A673 (cell line): Measurements from ENCODE around the gene LDLRAP1. TPM values are rescaled to one million over a fixed set of nuclear protein-coding genes. Genes with fewer than 3 reads are reported as not detected.

ENCODE experiments used
- BruUV-seq: library from RNA; stranded (reverse); fragments of 400-500 nt; replicated peaks from 2 replicates; lab custom pipeline; 2021; lab: Mats Ljungman, UMichigan
- CTCF ChIA-PET: fragments of 300-600 bp; sonication (Branson Sonifier 250); formaldehyde crosslinking; loops from one replicate; lab custom pipeline; 2022; ENCODE audit warnings: antibody characterized with exemption; lab: Charles Lee
- POLR2A ChIA-PET: fragments of 300-600 bp; sonication (Branson Sonifier 250); formaldehyde crosslinking; loops from one replicate; lab custom pipeline; 2022; ENCODE audit warnings: antibody characterized with exemption; ENCODE audit not compliant: low non-redundant PET; lab: Charles Lee
- DNase-seq: peaks from one replicate; pipeline ENCODE4 v3.0.0-alpha.2; 2015; ENCODE audit warnings: low spot score
- H3K27ac ChIP-seq: fragments of 200-600 bp; sonication (generic); 2 replicates; pipeline ENCODE4 v1.5.1; 2016; ENCODE audit warnings: mixed run types, low read depth, mild to moderate bottlenecking, mixed read lengths, antibody characterized with exemption, low read length; ENCODE audit not compliant: poor library complexity, severe bottlenecking
- H3K27me3 ChIP-seq: fragments of 200-600 bp; sonication (generic); replicated peaks from 2 replicates; pipeline ENCODE4 v1.6.1; 2017; ENCODE audit warnings: mixed run types, low read depth, mild to moderate bottlenecking, mixed read lengths, antibody characterized with exemption, low read length; ENCODE audit not compliant: insufficient read depth, poor library complexity
- H3K36me3 ChIP-seq: fragments of 200-600 bp; sonication (generic); 2 replicates; pipeline ENCODE4 v1.6.1; 2016; ENCODE audit warnings: mixed run types, mild to moderate bottlenecking, mixed read lengths, antibody characterized with exemption, low read length; ENCODE audit not compliant: insufficient read depth, poor library complexity, severe bottlenecking
- H3K4me1 ChIP-seq: fragments of 200-600 bp; sonication (generic); 2 replicates; pipeline ENCODE4 v1.6.1; 2017; ENCODE audit warnings: mixed run types, mild to moderate bottlenecking, mixed read lengths, antibody characterized with exemption, low read length; ENCODE audit not compliant: insufficient read depth, poor library complexity, severe bottlenecking
- H3K4me3 ChIP-seq: fragments of 200-600 bp; sonication (generic); 2 replicates; pipeline ENCODE4 v1.5.1; 2016; ENCODE audit warnings: low read depth, mixed run types, mild to moderate bottlenecking, mixed read lengths, low read length; ENCODE audit not compliant: poor library complexity, severe bottlenecking
- H3K9me3 ChIP-seq: fragments of 200-600 bp; sonication (generic); 2 replicates; pipeline ENCODE4 v1.6.1; 2016; ENCODE audit warnings: mixed run types, low read depth, mild to moderate bottlenecking, mixed read lengths, antibody characterized with exemption, low read length; ENCODE audit not compliant: poor library complexity, severe bottlenecking
- CTCF ChIP-seq: fragments of 300-800, 200-600 bp; sonication (generic); conservative IDR thresholded peaks from 2 replicates; pipeline ENCODE4 v1.5.1; 2017; ENCODE audit warnings: low read depth, mild to moderate bottlenecking, antibody characterized with exemption, low read length, moderate library complexity, mixed read lengths
- EZH2 ChIP-seq: fragments of 200-600 bp; sonication (generic); IDR thresholded peaks from 2 replicates; pipeline ENCODE4 v1.6.1; 2017; ENCODE audit warnings: borderline replicate concordance, low read depth, mild to moderate bottlenecking, mixed read lengths, antibody characterized with exemption, low read length; ENCODE audit not compliant: poor library complexity, severe bottlenecking
- intact Hi-C: fragments of 100-400 bp; cut with micrococcal nuclease; formaldehyde crosslinking; loops from one replicate; pipeline ENCODE4 v1.10.0; 2022; ENCODE audit not compliant: unreplicated experiment
- total RNA-seq: library from RNA; stranded (reverse); gene quantifications from 2 replicates; pipeline ENCODE4 v1.2.3, GENCODE V29; 2021

LDLRAP1 gene
- total RNA-seq, 1 experiment from 2014 or later: 5.5 TPM

GRCh38 chr1:25530186-25531081, 13.0 kb upstream of the LDLRAP1 start:
- DNase-seq: no peak
- ChIA-PET POLR2A (no interaction called here), CTCF (no interaction called here)
- Histone ChIP-seq H3K4me3 (no peak overlapping the region), H3K27me3 (no peaks in the 10 kb centered on the region), H3K27ac (no peak overlapping the region), H3K4me1 (no peaks in the 10 kb centered on the region), H3K36me3 (no peaks in the 10 kb centered on the region), H3K9me3 (no peaks in the 10 kb centered on the region)
- intact Hi-C loops: no loop called here
- TF ChIP-seq CTCF (no peak), EZH2 (no peak)
- BruUV-seq: no TSS peak

GRCh38 chr1:25531082-25531461, 12.3 kb upstream of the LDLRAP1 start:
- no peaks in the 10 kb centered on the region for H3K27me3 ChIP-seq
- H3K4me3 ChIP-seq: no peak overlapping the region
- ChIA-PET CTCF (no interaction called here), POLR2A (no interaction called here)
- no peaks in the 10 kb centered on the region for H3K4me1 ChIP-seq
- H3K36me3 ChIP-seq: no peaks in the 10 kb centered on the region
- H3K27ac ChIP-seq: no peak overlapping the region
- H3K9me3 ChIP-seq: no peaks in the 10 kb centered on the region
- no TSS peak for BruUV-seq
- no peak for DNase-seq
- intact Hi-C loops: no loop called here
- TF ChIP-seq CTCF: no peak
- no peak for TF ChIP-seq EZH2

- no peak overlapping the region for H3K4me3 ChIP-seq
- BruUV-seq: no TSS peak
- TF ChIP-seq CTCF: no peak
- no peak for TF ChIP-seq EZH2
- intact Hi-C loops: no loop called here
- H3K27ac ChIP-seq: no peak overlapping the region
- no peak for DNase-seq
- ChIA-PET CTCF (no interaction called here), POLR2A (no interaction called here)
- H3K27me3 ChIP-seq: no peaks in the 10 kb centered on the region
- no peaks in the 10 kb centered on the region for H3K9me3 ChIP-seq
- H3K4me1 ChIP-seq: no peaks in the 10 kb centered on the region
- no peaks in the 10 kb centered on the region for H3K36me3 ChIP-seq
Observed at GRCh38 chr1:25532970-25533369, 10.4 kb upstream of the LDLRAP1 start.
